Measurements from ENCODE around the gene C1orf216.
A peak's percentile ranks its signal among the peaks of the same experiment; 100 is the strongest.
"Not testable (repeated sequence)": the region's sequence is repeated elsewhere in the genome, so short reads cannot be mapped to it uniquely, and the experiment has no call there.

Gene C1orf216

DNA sequence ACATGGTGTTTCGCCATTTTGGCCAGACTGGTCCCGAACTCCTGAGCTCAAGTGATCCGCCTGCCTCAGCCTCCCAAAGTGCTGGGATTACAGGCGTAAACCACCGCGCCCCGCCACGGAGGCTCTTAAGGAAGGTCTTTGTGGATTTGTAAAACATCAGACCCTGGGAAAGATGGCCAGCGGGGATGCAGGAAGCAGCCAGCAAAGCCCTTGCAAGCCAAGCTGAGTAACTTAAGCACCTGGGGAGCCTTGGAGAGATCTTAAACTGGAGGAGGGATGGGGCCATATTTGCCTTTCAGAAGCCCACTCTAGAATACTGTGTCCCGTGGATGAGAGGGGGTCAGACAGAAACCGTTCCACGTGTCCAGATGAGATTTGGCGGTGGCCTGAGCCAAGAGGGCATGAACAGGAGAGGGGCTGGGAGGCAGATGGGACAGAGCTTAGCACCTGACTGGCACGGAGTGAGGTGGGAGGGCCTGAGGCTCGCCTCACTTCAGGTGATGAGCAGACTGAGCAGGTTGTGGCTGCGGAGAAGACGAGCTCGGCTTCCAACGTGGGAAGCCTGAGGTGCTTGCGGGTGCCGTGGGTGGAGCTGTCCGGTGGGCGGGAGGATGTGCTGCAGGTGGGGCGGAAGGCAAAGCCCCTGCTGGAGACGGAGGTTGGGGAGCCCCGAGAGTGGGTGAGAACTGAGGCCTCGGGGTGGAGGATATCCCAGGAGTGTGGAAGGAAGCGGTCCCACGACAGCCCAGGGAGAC, 11.7 kb downstream of the C1orf216 start:
- DNase-seq (ENCODE audit: low spot score): peak; percentile 17

DNA sequence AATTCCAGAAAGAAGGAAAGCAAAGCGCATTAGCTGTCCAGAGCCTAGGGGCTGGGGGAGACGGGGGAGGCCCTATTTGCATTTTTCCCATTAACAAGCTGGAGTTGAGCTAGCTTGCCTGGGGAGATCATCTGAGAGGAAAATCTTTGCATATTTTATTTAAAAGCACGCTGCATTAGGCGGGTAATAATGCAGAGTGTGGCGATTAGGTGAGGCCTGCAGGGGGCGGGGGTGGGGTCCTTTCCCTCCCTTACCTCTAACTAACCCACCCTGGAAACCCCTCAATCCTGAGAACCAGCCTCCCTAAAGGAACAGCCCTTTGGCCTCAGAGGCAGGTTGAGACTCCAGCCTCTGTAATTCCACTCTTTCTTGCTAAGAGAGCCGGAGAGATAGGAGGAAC, 16.2 kb downstream of the C1orf216 start:
- DNase-seq (ENCODE audit: low spot score): no peak

DNA sequence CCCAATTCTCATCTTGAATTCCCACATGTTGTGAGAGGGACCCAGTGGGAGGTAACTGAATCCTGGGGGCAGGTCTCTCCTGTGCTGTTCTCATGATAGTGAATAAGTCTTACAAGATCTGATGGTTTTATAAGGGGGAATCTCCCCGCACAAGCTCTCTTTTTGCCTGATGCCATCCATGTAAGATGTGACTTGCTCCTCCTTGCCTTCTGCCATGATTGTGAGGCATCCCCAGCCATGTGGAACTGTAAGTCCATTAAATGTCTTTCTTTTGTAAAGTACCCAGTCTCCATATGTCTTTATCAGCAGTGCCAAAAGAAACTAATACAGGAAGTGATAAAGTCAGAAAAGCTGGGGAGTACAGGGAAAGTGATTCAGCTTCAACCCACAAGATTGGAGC, 19.5 kb downstream of the C1orf216 start:
- not testable (repeated sequence) for DNase-seq (ENCODE audit: low spot score)

DNA sequence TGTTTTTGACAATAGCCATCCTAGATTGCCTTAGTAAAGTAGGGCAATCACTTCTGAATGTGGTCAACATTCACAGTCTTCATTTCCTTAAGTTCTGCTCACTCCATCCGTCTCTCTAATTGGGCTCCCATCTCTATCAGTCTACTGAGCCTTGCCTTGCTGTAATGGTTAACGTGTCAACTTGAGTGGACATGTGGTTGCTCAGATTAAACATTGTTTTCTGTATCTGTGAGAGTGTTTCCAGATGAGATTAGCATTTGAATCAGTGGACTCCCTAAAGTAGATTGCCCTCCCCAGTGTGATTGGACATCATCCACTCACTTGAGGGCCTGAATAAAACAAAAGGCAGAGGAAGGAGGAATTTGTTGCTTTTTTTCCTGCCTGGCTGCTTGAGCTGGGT, 26.4 kb downstream of the C1orf216 start:
- no peak for DNase-seq (ENCODE audit: low spot score)

DNA sequence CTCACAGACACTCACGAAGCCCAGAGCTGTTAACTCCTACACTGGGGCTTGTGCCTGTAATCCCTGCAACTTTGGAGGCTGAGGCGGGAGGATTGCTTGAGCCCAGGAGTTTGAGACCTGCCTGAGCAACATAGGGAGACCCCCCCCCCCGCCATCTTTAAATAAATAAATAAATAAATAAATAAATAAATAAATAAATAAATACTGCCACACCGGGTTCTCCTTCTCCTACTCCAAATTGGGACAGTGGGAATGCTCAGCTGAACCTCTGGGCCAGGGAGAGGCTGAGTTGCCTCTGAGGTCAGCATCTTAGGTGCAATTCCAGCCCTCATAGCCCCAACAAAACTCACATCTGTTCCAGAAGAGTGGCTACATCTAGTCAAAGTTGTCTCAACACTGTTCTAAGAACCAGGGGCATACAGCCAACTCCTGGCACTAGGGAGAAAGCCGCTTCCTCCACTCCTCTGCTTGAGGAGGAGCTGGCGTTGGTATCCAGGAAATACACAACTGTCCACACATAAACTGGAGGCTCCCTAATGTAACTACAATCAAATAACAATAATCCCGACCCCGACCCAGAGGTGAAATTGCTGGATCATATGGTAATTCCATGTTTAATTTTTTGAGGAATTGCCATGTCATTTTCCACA, 27.0 kb downstream of the C1orf216 start:
- DNase-seq (ENCODE audit: low spot score): no peak

DNA sequence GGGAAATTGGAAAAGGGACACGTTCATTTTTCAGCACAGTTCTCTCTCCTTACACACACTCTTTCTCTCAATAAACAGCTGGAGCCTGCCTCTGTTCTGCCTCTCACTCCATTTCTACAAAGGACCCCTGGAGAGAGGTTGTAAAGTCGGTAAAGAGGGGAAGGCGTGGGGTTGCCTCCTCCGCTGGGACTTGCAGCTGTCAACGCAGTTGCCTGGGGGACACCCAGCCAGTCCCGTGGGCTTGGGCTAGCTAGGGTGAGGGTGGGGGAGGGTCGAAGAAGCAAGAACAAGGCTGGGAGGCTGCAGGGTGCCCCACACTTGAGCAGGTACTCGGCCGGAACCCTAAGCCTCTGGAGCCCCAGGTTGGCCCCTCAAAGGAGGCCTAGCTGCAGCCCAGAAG, 27.6 kb downstream of the C1orf216 start:
- no peak for DNase-seq (ENCODE audit: low spot score)

DNA sequence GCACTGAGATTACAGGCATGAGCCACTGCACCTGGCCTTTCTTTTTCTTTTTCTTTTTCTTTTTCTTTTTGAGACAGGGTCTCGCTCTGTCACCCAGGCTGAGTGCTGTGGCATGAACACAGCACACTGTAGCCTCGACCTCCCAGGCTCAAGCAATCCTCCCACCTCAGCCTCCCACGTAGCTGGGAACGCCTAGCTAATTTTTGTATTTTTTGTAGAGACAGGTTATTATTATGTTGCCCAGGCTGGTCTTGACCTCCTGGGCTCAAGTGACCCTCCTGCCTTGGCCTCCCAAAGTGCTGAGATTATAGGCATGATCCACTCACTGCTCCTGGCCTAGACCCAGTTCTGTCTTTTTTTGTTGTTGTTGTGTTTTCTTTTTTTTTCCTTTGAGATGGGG, 28.6 kb downstream of the C1orf216 start:
- DNase-seq (ENCODE audit: low spot score): not testable (repeated sequence)

DNA sequence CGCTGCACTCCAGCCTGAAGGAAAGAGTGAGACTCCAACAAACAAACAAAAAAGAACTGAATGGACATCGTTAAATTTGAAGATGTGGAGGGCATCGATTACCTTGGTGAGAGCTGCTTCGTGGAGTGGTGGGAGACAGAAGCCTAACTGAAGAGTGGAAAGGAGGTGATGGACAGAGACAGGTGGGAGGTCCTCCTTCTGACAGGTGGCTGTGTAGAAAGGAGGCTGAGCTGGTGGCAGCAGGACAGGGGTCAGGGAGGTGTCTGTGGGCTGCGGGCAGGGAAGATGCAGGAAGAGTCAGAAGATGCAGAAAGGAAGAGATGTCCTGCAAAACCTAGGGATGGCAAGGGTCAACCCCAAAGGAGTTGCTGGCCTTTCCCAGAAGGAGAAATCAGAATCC, 30.5 kb downstream of the C1orf216 start:
- no peak for DNase-seq (ENCODE audit: low spot score)

DNA sequence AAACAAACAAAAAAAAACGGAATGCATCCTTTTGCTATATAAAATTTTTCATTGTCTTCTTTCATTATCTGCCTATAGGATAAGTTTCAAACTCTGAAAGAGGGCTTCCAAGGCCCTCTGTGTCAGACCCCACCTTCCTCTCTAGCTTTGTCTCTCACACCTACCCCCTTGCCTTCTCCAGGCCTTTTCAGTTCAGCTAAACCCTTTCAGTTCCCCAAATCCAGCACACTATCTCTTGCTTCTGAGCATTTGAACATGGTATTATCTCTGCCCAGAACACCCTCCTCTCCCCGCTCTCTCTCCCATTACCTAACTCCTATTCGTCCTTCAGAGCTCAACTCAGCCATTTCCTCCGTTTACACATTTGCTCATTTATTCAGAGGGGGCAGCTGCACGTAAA, 35.7 kb downstream of the C1orf216 start:
- no peak for DNase-seq (ENCODE audit: low spot score)

DNA sequence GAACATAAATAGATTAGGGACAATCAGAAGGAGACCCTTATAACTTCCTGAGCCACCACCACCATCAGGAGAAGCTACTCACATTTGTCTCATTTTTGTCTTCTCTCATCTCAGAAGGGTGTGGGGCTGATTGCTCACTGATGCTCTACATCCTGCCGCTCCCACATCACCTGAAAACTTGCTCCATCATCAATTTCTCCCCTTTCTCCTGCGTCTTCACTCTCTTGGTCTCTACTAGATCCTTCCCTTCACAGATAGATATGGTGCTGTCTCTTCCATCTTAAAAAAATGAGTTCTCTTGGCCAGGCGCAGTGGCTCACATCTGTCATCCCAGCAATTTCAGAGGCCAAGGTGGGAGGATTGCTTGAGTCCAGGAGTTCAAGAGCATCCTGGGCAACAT, 38.4 kb downstream of the C1orf216 start:
- no peak for DNase-seq (ENCODE audit: low spot score)

DNA sequence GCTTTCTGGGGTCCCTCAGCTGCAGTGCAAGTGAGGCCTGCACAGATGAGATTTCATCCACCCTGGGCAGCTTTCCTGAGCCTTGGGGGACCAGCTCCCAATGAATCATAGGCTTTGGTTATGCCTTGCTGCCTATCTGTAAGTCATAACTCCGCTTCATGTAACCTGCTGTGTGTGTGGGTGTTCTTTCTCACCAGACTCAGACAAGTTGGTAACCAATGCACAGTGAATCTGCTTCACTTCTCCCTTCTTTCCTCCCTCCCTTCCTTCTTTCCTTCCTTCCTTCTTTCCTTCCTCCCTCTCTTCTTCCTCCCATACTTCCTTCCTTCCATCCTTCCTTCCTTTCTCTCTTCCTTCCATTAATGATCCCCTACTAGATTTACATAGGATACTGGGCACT, 42.9 kb downstream of the C1orf216 start:
- DNase-seq (ENCODE audit: low spot score): no peak

DNA sequence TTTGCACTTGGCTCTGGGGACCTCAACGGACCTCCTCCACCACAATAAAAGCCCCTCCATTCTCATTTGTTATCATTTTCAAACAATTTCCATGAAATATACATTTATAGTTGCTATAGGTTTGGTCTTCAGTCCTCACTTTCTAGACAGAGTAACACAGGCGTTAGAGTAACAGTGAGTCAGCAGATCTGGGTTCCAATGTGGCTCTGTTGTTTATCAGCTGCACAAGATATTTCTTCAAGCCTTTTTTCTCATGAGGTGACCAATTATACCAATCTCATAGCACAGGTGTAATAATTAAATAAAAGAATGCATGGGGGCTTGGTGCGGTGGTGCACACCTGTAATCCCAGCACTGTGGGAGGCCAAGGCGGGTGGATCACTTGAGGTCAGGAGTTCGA, 44.6 kb downstream of the C1orf216 start:
- no peak for DNase-seq (ENCODE audit: low spot score)

DNA sequence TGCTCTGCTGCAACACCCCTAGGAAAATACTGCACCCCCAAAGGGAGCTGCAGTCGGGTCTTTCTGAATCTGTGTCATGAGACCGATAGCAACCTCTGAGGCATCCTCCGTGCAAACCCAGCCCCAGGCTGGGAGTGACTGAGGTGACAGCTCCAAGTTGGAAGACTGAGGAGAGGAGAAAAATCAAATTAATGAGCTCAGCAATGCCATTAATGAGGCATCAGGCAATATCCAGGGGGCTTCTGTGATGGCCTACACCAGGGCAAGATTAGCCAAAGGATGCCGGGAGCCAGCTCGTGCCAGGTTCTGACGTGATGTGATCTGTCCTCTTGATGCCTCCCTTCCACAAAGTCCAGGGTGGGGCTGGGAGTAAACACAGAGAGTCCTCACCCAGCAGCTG, 46.6 kb downstream of the C1orf216 start:
- no peak for DNase-seq (ENCODE audit: low spot score)

DNA sequence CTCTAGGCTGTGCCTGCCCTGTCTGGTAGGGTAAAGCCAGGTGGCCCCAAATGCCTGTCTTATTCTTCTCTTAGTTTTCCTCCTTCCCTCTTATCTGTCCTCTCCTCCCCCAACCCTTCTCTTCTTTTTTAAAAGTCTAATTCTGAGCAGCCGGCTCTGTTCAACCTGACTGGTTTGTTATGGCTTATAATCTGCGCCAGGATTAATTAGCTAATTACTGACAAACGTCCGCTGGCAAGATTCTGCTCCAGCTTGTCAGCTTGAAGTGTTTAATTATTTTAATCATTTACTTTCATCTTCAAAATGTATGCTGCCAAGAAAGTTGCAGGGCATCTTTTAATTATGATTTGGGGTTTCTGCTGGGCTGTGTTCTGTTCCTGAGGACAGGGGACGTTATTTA, 50.2 kb downstream of the C1orf216 start:
- DNase-seq (ENCODE audit: low spot score): no peak

DNA sequence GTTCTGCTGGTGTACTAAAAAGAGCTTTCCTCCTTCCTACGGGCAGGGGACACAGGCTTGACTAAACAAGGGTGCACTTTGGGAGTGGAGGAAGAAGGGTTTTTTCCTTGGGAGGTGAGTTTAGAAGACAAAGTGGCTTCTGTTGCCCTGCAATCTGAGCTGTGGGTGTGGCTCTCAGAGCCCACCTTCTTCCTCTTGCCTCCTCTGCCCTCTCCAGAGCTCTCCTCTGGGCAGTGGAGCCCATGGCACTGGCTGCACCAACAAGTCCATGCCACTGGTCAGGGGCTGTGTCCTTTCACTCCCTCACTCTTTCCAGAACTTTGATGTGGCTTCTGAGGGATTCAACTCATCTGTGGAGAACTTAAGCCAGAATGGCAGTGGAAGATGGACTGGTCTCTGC, 51.8 kb downstream of the C1orf216 start:
- DNase-seq (ENCODE audit: low spot score): peak; percentile 50

DNA sequence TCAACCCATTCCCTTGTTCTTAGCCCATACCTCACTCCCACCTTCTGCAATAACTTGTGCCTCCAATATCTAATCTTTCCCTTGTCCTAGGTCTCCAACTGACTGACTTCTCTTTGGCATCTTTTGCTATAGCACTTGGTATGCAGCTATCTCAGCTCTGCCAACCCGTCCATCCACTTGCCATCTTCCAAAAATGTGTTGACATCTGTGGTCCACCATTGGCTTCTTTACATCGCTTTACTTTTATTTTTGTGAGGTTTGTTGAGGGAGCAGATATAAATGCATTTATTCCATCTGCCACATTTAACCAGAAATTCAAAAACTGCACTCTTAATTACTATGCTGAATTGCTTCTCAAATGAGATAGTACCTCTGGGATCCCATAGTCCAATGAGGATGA, 52.5 kb downstream of the C1orf216 start:
- DNase-seq (ENCODE audit: low spot score): no peak

Measured in SW480 (cell line).